ENCODE data around the gene C12orf76.

GRCh38 chr12:110074089-110074488 lies 25.8 kb upstream of the C12orf76 start:
- TF ChIP-seq CTCF (IDR thresholded peaks at IDR 0.05; ENCODE audit: low read depth, low read length) = no peak
- TF ChIP-seq EZH2phosphoT487 (IDR thresholded peaks at IDR 0.05; ENCODE audit: low read depth) = no peak
